Smooth muscle cell (in vitro differentiated cells): ENCODE results near the gene MTA1. TPM values are rescaled to one million over a fixed set of nuclear protein-coding genes. Genes with fewer than 3 reads are reported as not detected.
A peak's percentile ranks its signal among the peaks of the same experiment; 100 is the strongest.

Experiments
- DNase-seq: peaks from one replicate; lab custom pipeline; 2025; ENCODE audit not compliant: unreplicated experiment; lab: John Stamatoyannopoulos, UW
- H2AFZ ChIP-seq: fragments of 200-600 bp; sonication (generic); 2 replicates; pipeline ENCODE4 v1.6.0; 2016; ENCODE audit warnings: antibody characterized with exemption, low read depth, mild to moderate bottlenecking
- H3F3A ChIP-seq: fragments of 200-600 bp; sonication (generic); 2 replicates; pipeline ENCODE4 v1.6.0; 2017; ENCODE audit warnings: antibody characterized with exemption, low read depth
- H3K27ac ChIP-seq: fragments of 200-600 bp; sonication (generic); 2 replicates; pipeline ENCODE4 v1.5.1; 2016; ENCODE audit warnings: low read depth, mild to moderate bottlenecking
- H3K27me3 ChIP-seq: fragments of 200-600 bp; sonication (generic); 2 replicates; pipeline ENCODE4 v1.6.1; 2016; ENCODE audit warnings: low read depth, mild to moderate bottlenecking
- H3K36me3 ChIP-seq: fragments of 200-600 bp; sonication (generic); 2 replicates; pipeline ENCODE4 v1.5.1; 2016; ENCODE audit warnings: low read depth
- H3K4me1 ChIP-seq: fragments of 200-600 bp; sonication (generic); 2 replicates; pipeline ENCODE4 v1.5.1; 2016; ENCODE audit warnings: low read depth
- H3K4me2 ChIP-seq: fragments of 200-600 bp; sonication (generic); 2 replicates; pipeline ENCODE4 v1.6.0; 2016; ENCODE audit warnings: mild to moderate bottlenecking
- H3K4me3 ChIP-seq: fragments of 200-600 bp; sonication (generic); 2 replicates; pipeline ENCODE4 v1.5.1; 2016; ENCODE audit warnings: mild to moderate bottlenecking
- H3K79me2 ChIP-seq: fragments of 200-600 bp; sonication (generic); 2 replicates; pipeline ENCODE4 v1.6.0; 2016; ENCODE audit warnings: low read depth, mild to moderate bottlenecking
- H3K9ac ChIP-seq: fragments of 200-600 bp; sonication (generic); 2 replicates; pipeline ENCODE4 v1.6.0; 2016; ENCODE audit warnings: low read depth
- H3K9me3 ChIP-seq: fragments of 200-600 bp; sonication (generic); replicated peaks from 2 replicates; pipeline ENCODE4 v1.5.1; 2016; ENCODE audit warnings: low read depth
- H4K20me1 ChIP-seq: fragments of 200-600 bp; sonication (generic); 2 replicates; pipeline ENCODE4 v1.6.0; 2016; ENCODE audit warnings: low read depth
- CTCF ChIP-seq: fragments of 200-600 bp; sonication (generic); IDR thresholded peaks from 2 replicates; pipeline ENCODE4 v1.5.1; 2017; ENCODE audit warnings: borderline replicate concordance, mild to moderate bottlenecking, antibody characterized with exemption; ENCODE audit not compliant: insufficient read depth, poor library complexity, severe bottlenecking
- WGBS: methylation state at CpG from one replicate; pipeline ENCODE4 v1.1.7; 2016; ENCODE audit warnings: low lambda C conversion rate; 5-methylcytosine and 5-hydroxymethylcytosine counted together
- polyA plus RNA-seq: library from polyadenylated mRNA; unstranded; fragments of >200 nt; fragmentation: Nextera tagmentation; extraction: Ambion mirVana; gene quantifications from 2 replicates; pipeline ENCODE4 v1.2.1, GENCODE V29; 2016
- total RNA-seq: library from RNA; depleted of rRNA; stranded (reverse); fragments of >200 nt; gene quantifications from 2 replicates; pipeline ENCODE4 v1.2.3, GENCODE V29; 2014

The MTA1 gene
- total and polyA plus RNA-seq, 2 experiments from 2014 or later: 41.3 to 48.7 TPM

GRCh38 chr14:105395538-105395854 lies 24.1 kb upstream of the MTA1 start:
- Histone ChIP-seq H4K20me1 (no peaks in the 10 kb centered on the region), H3F3A (no peaks in the 10 kb centered on the region), H3K27me3 (no peaks in the 10 kb centered on the region), H3K9ac (no peak overlapping the region), H3K4me3 (no peak overlapping the region), H3K9me3 (no peaks in the 10 kb centered on the region), H3K4me2 (no peak overlapping the region), H3K27ac (no peak overlapping the region), H3K79me2 (peaks cover 7% of the 10 kb centered on the region), H3K36me3 (no peaks in the 10 kb centered on the region), H2AFZ (no peak overlapping the region), H3K4me1 (peaks cover 9% of the 10 kb centered on the region)
- WGBS: 95% methylated on average over 8 of the region's 8 CpGs
- no peak for DNase-seq
- TF ChIP-seq CTCF: no peak

GRCh38 chr14:105397350-105397931 lies 22.2 kb upstream of the MTA1 start:
- 91% methylated on average over 13 of the region's 13 CpGs for WGBS
- Histone ChIP-seq H3K27me3 (no peaks in the 10 kb centered on the region), H2AFZ (no peak overlapping the region), H3F3A (no peaks in the 10 kb centered on the region), H3K4me2 (peak overlapping the region; percentile 94), H3K36me3 (no peaks in the 10 kb centered on the region), H3K27ac (no peak overlapping the region), H3K79me2 (peaks cover 7% of the 10 kb centered on the region), H3K4me3 (peak overlapping the region; percentile 72), H3K9me3 (no peaks in the 10 kb centered on the region), H3K4me1 (peaks cover 9% of the 10 kb centered on the region), H4K20me1 (no peaks in the 10 kb centered on the region), H3K9ac (no peak overlapping the region)
- no peak for DNase-seq
- TF ChIP-seq CTCF: no peak

GRCh38 chr14:105398044-105398725 lies 21.4 kb upstream of the MTA1 start, which contains the start of gene TEX22:
TSS of gene TEX22 (plus strand) at chr14:105398538. CDS start at chr14:105399341, 803 bp downstream.
- DNase-seq: peak; percentile 44
- Histone ChIP-seq H3K4me1 (peaks cover 9% of the 10 kb centered on the region), H3F3A (no peaks in the 10 kb centered on the region), H3K79me2 (peaks cover 7% of the 10 kb centered on the region), H2AFZ (peak within 1 kb of the TSS; percentile 75), H3K4me2 (peak within 1 kb of the TSS; percentile 94), H3K27me3 (no peaks in the 10 kb centered on the region), H3K27ac (peak within 1 kb of the TSS; percentile 30), H3K9ac (peak within 1 kb of the TSS; percentile 79), H3K9me3 (no peaks in the 10 kb centered on the region), H4K20me1 (no peaks in the 10 kb centered on the region), H3K36me3 (no peaks in the 10 kb centered on the region), H3K4me3 (peak within 1 kb of the TSS; percentile 72)
- WGBS: 14% methylated on average over 53 of the region's 77 CpGs
- TF ChIP-seq CTCF: no peak
